ENCODE data around the gene SPEM1. TPM values are rescaled to one million over a fixed set of nuclear protein-coding genes. Genes with fewer than 3 reads are reported as not detected.

SPEM1 gene, protein sequence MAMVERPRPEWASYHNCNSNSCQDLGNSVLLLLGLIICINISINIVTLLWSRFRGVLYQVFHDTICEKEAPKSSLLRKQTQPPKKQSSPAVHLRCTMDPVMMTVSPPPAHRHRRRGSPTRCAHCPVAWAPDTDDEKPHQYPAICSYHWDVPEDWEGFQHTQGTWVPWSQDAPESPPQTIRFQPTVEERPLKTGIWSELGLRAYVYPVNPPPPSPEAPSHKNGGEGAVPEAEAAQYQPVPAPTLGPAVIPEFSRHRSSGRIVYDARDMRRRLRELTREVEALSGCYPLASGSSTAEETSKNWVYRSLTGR
- total RNA-seq: not detected in 2 replicates

DNA sequence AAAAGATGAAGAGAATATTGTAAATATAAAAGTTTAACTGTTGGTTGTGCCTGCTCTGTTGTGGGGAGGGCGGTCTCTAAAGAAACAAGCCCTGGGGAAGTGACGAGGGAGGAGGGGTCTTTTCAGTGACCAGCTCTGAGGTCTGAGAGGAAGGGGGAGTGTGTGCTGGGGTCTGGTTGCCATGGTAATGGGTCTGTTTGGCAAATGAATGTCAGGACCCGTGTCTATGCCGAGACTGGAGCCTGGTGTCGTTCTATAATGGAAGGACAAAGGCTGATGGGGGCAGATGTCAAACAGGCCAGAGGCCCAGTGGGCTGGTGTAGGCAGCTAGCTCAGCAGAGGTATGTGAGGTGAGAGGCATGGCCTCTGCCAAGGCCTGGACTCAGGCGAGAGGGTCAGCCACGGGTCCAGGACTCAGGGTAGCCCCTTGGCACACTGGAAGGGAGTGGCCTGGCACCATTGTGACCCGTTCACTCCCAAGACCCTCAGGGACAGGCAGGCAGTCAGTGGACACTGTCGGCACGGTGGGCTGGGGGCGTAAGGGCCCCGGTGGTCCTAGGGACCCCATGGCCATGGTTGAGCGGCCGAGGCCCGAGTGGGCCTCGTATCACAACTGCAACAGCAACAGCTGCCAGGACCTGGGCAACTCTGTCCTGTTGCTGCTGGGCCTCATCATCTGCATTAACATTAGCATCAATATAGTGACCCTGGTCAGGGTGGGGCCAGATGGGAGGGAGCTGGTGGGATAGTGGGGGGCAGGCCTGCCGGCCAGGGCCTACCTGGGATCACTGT lies at the start of gene SPEM1:
TSS of gene SPEM1 (plus strand) at position 506 of the 792 bp plus-strand sequence. CDS start at position 567, 61 bp downstream.
- H3K27ac ChIP-seq (ENCODE audit: low read depth, low read length): no peak within 1 kb of the TSS
- no peaks in the 10 kb centered on the region for H3K79me2 ChIP-seq (ENCODE audit: insufficient read depth, low read length)
- H3K27me3 ChIP-seq (ENCODE audit: insufficient read depth, low read length): no peaks in the 10 kb centered on the region
- TF ChIP-seq, protein P1, sequence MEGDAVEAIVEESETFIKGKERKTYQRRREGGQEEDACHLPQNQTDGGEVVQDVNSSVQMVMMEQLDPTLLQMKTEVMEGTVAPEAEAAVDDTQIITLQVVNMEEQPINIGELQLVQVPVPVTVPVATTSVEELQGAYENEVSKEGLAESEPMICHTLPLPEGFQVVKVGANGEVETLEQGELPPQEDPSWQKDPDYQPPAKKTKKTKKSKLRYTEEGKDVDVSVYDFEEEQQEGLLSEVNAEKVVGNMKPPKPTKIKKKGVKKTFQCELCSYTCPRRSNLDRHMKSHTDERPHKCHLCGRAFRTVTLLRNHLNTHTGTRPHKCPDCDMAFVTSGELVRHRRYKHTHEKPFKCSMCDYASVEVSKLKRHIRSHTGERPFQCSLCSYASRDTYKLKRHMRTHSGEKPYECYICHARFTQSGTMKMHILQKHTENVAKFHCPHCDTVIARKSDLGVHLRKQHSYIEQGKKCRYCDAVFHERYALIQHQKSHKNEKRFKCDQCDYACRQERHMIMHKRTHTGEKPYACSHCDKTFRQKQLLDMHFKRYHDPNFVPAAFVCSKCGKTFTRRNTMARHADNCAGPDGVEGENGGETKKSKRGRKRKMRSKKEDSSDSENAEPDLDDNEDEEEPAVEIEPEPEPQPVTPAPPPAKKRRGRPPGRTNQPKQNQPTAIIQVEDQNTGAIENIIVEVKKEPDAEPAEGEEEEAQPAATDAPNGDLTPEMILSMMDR (IDR thresholded peaks at IDR 0.05; ENCODE audit: extremely low read depth, low read depth, low read length): no peak
- no peaks in the 10 kb centered on the region for H4K20me1 ChIP-seq (ENCODE audit: insufficient read depth, low read length)
- DNase-seq (ENCODE audit: insufficient read length, low spot score, missing footprints): no peak
- no peak within 1 kb of the TSS for H2AFZ ChIP-seq (ENCODE audit: low read length)
- H3K36me3 ChIP-seq (ENCODE audit: insufficient read depth, low read length): peaks cover 7% of the 10 kb centered on the region
- H3K4me2 ChIP-seq (ENCODE audit: insufficient read depth, low read length): no peak within 1 kb of the TSS
- H3K9me3 ChIP-seq (ENCODE audit: low read depth, low read length): no peaks in the 10 kb centered on the region
- H3K4me1 ChIP-seq (ENCODE audit: insufficient read depth, low read length): no peaks in the 10 kb centered on the region
- H3K4me3 ChIP-seq (ENCODE audit: insufficient read depth, low read length): no peak within 1 kb of the TSS

DNA sequence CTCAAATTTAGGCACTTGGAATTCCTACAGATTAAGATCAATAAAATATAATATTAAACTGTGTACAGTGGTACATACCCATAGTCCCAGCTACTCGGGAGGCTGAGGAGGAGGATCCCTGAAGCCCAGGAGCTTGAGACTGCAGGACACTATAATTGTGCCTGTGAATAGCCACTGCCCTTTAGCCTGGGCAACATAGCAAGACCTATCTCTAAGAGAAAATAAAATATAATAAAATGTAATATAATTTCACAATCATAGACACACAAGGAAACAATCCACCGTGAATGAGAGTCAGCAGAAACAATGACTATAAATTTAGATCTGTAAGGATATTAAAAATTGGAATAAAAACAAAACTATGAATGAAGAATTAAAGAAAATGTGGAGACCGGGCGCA lies 49.3 kb upstream of the SPEM1 start:
- TF ChIP-seq, protein P1 (IDR thresholded peaks at IDR 0.05; ENCODE audit: extremely low read depth, low read depth, low read length): no peak
- Histone ChIP-seq H3K27ac (ENCODE audit: low read depth, low read length) (no peak overlapping the region), H3K36me3 (ENCODE audit: insufficient read depth, low read length) (no peaks in the 10 kb centered on the region), H2AFZ (ENCODE audit: low read length) (no peak overlapping the region), H3K4me1 (ENCODE audit: insufficient read depth, low read length) (no peaks in the 10 kb centered on the region), H3K27me3 (ENCODE audit: insufficient read depth, low read length) (peaks cover 17% of the 10 kb centered on the region), H3K79me2 (ENCODE audit: insufficient read depth, low read length) (no peaks in the 10 kb centered on the region), H3K4me3 (ENCODE audit: insufficient read depth, low read length) (no peak overlapping the region), H3K4me2 (ENCODE audit: insufficient read depth, low read length) (no peak overlapping the region), H4K20me1 (ENCODE audit: insufficient read depth, low read length) (no peaks in the 10 kb centered on the region), H3K9me3 (ENCODE audit: low read depth, low read length) (no peaks in the 10 kb centered on the region)
- DNase-seq (ENCODE audit: insufficient read length, low spot score, missing footprints): no peak

DNA sequence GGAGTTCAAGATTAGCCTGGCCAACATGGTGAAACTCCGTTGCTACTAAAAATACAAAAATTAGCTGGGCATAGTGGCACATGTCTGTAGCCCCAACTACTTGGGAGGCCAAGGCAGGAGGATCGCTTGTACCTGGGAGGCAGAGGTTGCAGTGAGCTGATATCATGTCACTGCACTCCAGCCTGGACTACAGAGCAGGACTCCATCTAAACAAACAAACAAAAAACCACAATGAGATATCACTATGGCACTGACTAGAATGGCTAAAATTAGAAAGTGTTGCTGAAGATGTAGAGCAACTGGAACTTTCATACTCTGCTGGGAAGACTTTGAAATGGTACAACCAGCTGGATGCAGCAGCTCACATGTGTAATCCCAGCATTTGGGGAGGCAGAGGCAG lies 45.8 kb upstream of the SPEM1 start:
- Histone ChIP-seq H2AFZ (ENCODE audit: low read length) (no peak overlapping the region), H3K27me3 (ENCODE audit: insufficient read depth, low read length) (peaks cover 15% of the 10 kb centered on the region), H3K4me2 (ENCODE audit: insufficient read depth, low read length) (no peak overlapping the region), H3K9me3 (ENCODE audit: low read depth, low read length) (peaks cover 3% of the 10 kb centered on the region), H3K27ac (ENCODE audit: low read depth, low read length) (no peak overlapping the region), H3K79me2 (ENCODE audit: insufficient read depth, low read length) (no peaks in the 10 kb centered on the region), H3K36me3 (ENCODE audit: insufficient read depth, low read length) (no peaks in the 10 kb centered on the region), H3K4me3 (ENCODE audit: insufficient read depth, low read length) (no peak overlapping the region), H4K20me1 (ENCODE audit: insufficient read depth, low read length) (no peaks in the 10 kb centered on the region), H3K4me1 (ENCODE audit: insufficient read depth, low read length) (no peaks in the 10 kb centered on the region)
- TF ChIP-seq, protein P1 (IDR thresholded peaks at IDR 0.05; ENCODE audit: extremely low read depth, low read depth, low read length): no peak
- peak; percentile 37 for DNase-seq (ENCODE audit: insufficient read length, low spot score, missing footprints)

DNA sequence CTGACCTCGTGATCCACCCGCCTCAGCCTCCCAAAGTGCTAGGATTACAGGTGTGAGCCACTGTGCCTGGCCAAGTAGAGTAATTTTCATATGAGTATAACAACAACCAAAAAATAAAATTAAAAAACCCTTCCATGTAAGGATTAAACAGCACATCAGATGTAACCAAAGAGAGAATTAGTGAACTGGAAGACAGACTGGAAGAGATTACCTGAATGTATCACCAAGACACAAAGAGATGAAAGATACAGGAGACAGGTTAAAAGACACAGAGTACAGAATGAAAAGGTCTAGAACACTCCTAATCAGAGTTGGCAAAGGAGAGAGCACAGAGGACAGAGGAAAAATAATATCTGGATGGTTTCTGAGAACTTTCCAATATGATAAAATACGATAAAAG lies 41.0 kb upstream of the SPEM1 start:
- Histone ChIP-seq H3K4me2 (ENCODE audit: insufficient read depth, low read length) (no peak overlapping the region), H3K79me2 (ENCODE audit: insufficient read depth, low read length) (no peaks in the 10 kb centered on the region), H2AFZ (ENCODE audit: low read length) (no peak overlapping the region), H3K9me3 (ENCODE audit: low read depth, low read length) (peaks cover 5% of the 10 kb centered on the region), H4K20me1 (ENCODE audit: insufficient read depth, low read length) (no peaks in the 10 kb centered on the region), H3K4me3 (ENCODE audit: insufficient read depth, low read length) (no peak overlapping the region), H3K4me1 (ENCODE audit: insufficient read depth, low read length) (peaks cover 3% of the 10 kb centered on the region), H3K27me3 (ENCODE audit: insufficient read depth, low read length) (peaks cover 48% of the 10 kb centered on the region), H3K36me3 (ENCODE audit: insufficient read depth, low read length) (no peaks in the 10 kb centered on the region), H3K27ac (ENCODE audit: low read depth, low read length) (no peak overlapping the region)
- TF ChIP-seq, protein P1 (IDR thresholded peaks at IDR 0.05; ENCODE audit: extremely low read depth, low read depth, low read length): no peak
- peak; percentile 49 for DNase-seq (ENCODE audit: insufficient read length, low spot score, missing footprints)

All from osteoblast (primary cell).